AG04450 (cell line): Measurements from ENCODE around the gene PHC2. TPM values are rescaled to one million over a fixed set of nuclear protein-coding genes. Genes with fewer than 3 reads are reported as not detected.

Experiments
- CTCF ChIA-PET: fragments of 300-600, 350-600 bp; formaldehyde crosslinking; extraction: SDS; loops from one replicate; lab custom pipeline; 2022; ENCODE audit warnings: antibody characterized with exemption, inconsistent platforms; lab: Charles Lee
- POLR2A ChIA-PET: fragments of 350-600 bp; formaldehyde crosslinking; extraction: SDS; loops from one replicate; lab custom pipeline; 2021; ENCODE audit warnings: antibody characterized with exemption, inconsistent platforms; lab: Yijun Ruan, JAX
- DNase-seq: peaks from one replicate; pipeline ENCODE4 v3.0.0-alpha.2; 2011; ENCODE audit warnings: low read depth, low spot score
- H3K27ac ChIP-seq: one replicate; pipeline ENCODE4 v1.5.1; 2012; ENCODE audit warnings: low read depth, low read length, control low read depth
- H3K27me3 ChIP-seq: one replicate; pipeline ENCODE4 v1.6.0; 2012; ENCODE audit warnings: low read length; ENCODE audit not compliant: control insufficient read depth, insufficient read depth
- H3K4me3 ChIP-seq: 2 replicates; pipeline ENCODE4 v1.5.1; 2011; ENCODE audit warnings: mild to moderate bottlenecking, low read depth, low read length, control low read depth
- H3K9me3 ChIP-seq: 2 replicates; pipeline ENCODE4 v1.5.1; 2012; ENCODE audit warnings: low read length; ENCODE audit not compliant: control insufficient read depth, insufficient read depth
- polyA plus RNA-seq: library from polyadenylated mRNA; depleted of rRNA; stranded (reverse); fragments of >200 nt; gene quantifications from 2 replicates; pipeline ENCODE4 v1.2.3, GENCODE V29; 2011
- TF ChIP-seq, protein P1 (sequence below): IDR thresholded peaks from 2 replicates; pipeline ENCODE4 v1.5.1; 2011; ENCODE audit warnings: low read depth, low read length, control low read depth, inconsistent platforms

The PHC2 gene
- polyA plus RNA-seq, 1 experiment: 47.1 TPM

DNA sequence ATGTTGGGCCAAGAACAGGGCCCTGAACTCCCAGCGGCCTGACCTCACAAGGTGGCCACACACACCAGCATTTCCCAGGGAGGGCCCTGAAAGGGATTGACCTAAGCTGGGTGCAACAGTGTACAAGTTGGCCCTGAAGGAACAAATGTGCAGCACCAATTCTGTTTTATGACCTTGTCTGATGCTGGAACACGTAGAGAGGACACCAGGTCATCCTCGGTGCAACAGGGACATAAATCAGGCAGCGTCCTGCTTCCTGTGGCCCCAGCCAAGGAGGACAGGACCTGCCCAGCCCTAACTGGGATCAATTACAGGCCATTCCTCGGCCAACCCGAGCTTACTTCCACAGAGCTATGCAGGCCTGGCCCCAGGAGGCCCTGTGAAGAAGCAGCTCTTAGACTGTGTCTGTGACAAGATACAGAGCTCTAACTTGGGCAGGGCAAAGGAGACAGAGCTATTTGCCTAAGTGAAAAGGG is 12.8 kb upstream of the PHC2 start:
- H3K9me3 ChIP-seq: no peaks in the 10 kb centered on the region
- CTCF ChIA-PET: interaction anchor here (0.6 to 3.3 kb wide), 4 partner anchors 12 to 350 kb away, joined by 3 to 19 read pairs (median 4); no protein-coding TSS in a partner anchor

GRCh38 chr1:33443080-33443704 is 12.3 kb upstream of the PHC2 start:
- no peak overlapping the region for H3K27ac ChIP-seq

More for the DNA sequence above, 12.8 kb upstream of the PHC2 start:
- no peaks in the 10 kb centered on the region for H3K27me3 ChIP-seq
- TF ChIP-seq, protein P1, sequence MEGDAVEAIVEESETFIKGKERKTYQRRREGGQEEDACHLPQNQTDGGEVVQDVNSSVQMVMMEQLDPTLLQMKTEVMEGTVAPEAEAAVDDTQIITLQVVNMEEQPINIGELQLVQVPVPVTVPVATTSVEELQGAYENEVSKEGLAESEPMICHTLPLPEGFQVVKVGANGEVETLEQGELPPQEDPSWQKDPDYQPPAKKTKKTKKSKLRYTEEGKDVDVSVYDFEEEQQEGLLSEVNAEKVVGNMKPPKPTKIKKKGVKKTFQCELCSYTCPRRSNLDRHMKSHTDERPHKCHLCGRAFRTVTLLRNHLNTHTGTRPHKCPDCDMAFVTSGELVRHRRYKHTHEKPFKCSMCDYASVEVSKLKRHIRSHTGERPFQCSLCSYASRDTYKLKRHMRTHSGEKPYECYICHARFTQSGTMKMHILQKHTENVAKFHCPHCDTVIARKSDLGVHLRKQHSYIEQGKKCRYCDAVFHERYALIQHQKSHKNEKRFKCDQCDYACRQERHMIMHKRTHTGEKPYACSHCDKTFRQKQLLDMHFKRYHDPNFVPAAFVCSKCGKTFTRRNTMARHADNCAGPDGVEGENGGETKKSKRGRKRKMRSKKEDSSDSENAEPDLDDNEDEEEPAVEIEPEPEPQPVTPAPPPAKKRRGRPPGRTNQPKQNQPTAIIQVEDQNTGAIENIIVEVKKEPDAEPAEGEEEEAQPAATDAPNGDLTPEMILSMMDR: no peak
- DNase-seq: no peak
- H3K27ac ChIP-seq: no peak overlapping the region
- H3K4me3 ChIP-seq: no peak overlapping the region
- POLR2A ChIA-PET: no interaction called here

DNA sequence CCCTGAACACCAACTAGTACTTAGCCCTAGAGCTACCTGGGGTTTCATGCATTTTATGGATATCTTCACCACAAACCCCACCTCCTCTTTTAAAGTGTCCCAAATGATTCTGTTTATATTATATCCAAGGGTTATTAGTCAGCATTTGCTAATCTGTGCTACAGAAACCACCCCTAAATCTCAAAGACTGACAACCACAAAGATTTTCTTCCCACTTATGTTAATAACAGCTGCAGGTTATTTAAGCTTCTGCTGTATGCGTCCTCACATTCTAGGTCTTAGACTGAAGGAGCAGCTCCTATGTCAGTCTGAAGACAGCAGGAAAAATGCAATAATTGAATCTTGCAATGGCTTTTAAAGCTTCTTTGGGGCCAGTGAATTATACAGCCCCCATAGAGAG is 11.2 kb upstream of the PHC2 start:
- H3K9me3 ChIP-seq: no peaks in the 10 kb centered on the region
- H3K27ac ChIP-seq: no peak overlapping the region
- CTCF ChIA-PET: interaction anchor here (0.6 to 2.0 kb wide), 5 partner anchors 14 to 356 kb away, joined by 3 to 6 read pairs (median 4); no protein-coding TSS in a partner anchor
- TF ChIP-seq, protein P1: no peak
- POLR2A ChIA-PET: interaction anchor here (0.6 kb wide), 1 partner anchor 1369 kb away, joined by 3 read pairs; the partner anchor contains the start of gene TMEM39B
- H3K4me3 ChIP-seq: no peak overlapping the region
- DNase-seq: no peak
- H3K27me3 ChIP-seq: no peaks in the 10 kb centered on the region

More at GRCh38 chr1:33443080-33443704, 12.3 kb upstream of the PHC2 start:
- TF ChIP-seq, protein P1: no peak
- no peak for DNase-seq
- H3K4me3 ChIP-seq: no peak overlapping the region
- H3K27me3 ChIP-seq: no peaks in the 10 kb centered on the region
- CTCF ChIA-PET: interaction anchor here (0.6 to 3.3 kb wide), 3 partner anchors 12 to 350 kb away, joined by 3 to 19 read pairs (median 5); no protein-coding TSS in a partner anchor
- no peaks in the 10 kb centered on the region for H3K9me3 ChIP-seq
- POLR2A ChIA-PET: no interaction called here

DNA sequence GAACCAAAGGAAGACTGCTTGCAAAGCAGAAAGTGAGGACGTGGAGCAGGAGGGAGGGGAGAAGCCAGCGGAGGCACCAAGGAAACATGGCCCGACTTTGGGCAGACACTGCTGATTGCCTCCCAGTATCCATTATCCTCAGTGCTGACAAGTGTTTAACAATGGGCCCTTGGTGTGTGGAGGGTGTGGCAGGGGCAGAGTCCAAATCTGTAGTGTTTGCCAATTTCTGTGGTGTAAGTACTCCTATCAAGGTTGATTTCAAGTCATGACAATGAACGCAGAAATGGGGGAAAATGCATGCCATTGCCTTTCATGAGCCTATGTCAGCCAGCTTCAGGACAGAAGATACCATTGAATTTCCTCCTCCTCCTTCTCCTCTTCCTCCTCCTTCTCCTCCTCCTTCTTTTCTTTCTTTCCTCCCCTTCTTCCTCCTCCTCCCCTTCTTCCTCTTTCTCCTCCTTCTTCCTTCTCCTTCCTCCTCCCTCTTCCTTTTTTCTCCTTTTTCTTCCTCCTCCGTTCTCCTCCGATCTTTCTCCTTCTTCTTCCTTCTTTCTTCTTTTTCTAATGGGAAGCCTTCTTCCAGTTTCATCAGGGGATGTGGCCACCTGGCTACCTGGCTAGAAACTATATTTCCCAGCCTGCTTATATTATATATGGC is 10.3 kb upstream of the PHC2 start:
- H3K9me3 ChIP-seq: no peaks in the 10 kb centered on the region

More for the DNA sequence above, 10.3 kb upstream of the PHC2 start:
- POLR2A ChIA-PET: no interaction called here
- CTCF ChIA-PET: interaction anchor here (0.9 to 2.0 kb wide), 4 partner anchors 14 to 192 kb away, joined by 3 to 6 read pairs (median 4); no protein-coding TSS in a partner anchor
- H3K27me3 ChIP-seq: no peaks in the 10 kb centered on the region
- no peak overlapping the region for H3K27ac ChIP-seq
- H3K4me3 ChIP-seq: no peak overlapping the region
- no peak for DNase-seq
- TF ChIP-seq, protein P1: no peak
